Neural cell (in vitro differentiated cells): ENCODE measurements around the gene VWC2.

Source experiments
- EP300 ChIP-seq: fragments of 450-650 bp; conservative IDR thresholded peaks from 2 replicates; pipeline ENCODE4 v1.6.1; 2014; ENCODE audit warnings: antibody characterized with exemption, mild to moderate bottlenecking, moderate library complexity; ENCODE audit not compliant: poor library complexity, severe bottlenecking
- EZH2 ChIP-seq: fragments of 200-600, 300-800 bp; shearing (Covaris generic), sonication (generic); IDR thresholded peaks from 2 replicates; pipeline ENCODE4 v1.6.1; 2014; ENCODE audit warnings: antibody characterized with exemption, low read length, borderline replicate concordance, mild to moderate bottlenecking; ENCODE audit not compliant: insufficient read depth, poor library complexity, severe bottlenecking
- MXI1 ChIP-seq: fragments of 450-650 bp; conservative IDR thresholded peaks from 2 replicates; pipeline ENCODE4 v1.6.1; 2014; ENCODE audit warnings: antibody characterized with exemption, mild to moderate bottlenecking; ENCODE audit not compliant: poor library complexity, severe bottlenecking
- SMC3 ChIP-seq: fragments of 450-650 bp; conservative IDR thresholded peaks from 2 replicates; pipeline ENCODE4 v1.6.1; 2014; ENCODE audit warnings: antibody characterized with exemption, mild to moderate bottlenecking, moderate library complexity; ENCODE audit not compliant: poor library complexity
- TAF1 ChIP-seq: IDR thresholded peaks from 2 replicates; pipeline ENCODE4 v1.6.1; 2012; ENCODE audit warnings: low read depth
- TF ChIP-seq, protein P1 (sequence below): fragments of 450-650 bp; IDR thresholded peaks from 2 replicates; pipeline ENCODE4 v1.5.1; 2014; ENCODE audit warnings: antibody characterized with exemption, mild to moderate bottlenecking, moderate library complexity; ENCODE audit not compliant: poor library complexity, severe bottlenecking
- TF ChIP-seq, protein P2 (sequence below): IDR thresholded peaks from 2 replicates; pipeline ENCODE4 v1.6.1; 2012; ENCODE audit warnings: borderline replicate concordance

DNA sequence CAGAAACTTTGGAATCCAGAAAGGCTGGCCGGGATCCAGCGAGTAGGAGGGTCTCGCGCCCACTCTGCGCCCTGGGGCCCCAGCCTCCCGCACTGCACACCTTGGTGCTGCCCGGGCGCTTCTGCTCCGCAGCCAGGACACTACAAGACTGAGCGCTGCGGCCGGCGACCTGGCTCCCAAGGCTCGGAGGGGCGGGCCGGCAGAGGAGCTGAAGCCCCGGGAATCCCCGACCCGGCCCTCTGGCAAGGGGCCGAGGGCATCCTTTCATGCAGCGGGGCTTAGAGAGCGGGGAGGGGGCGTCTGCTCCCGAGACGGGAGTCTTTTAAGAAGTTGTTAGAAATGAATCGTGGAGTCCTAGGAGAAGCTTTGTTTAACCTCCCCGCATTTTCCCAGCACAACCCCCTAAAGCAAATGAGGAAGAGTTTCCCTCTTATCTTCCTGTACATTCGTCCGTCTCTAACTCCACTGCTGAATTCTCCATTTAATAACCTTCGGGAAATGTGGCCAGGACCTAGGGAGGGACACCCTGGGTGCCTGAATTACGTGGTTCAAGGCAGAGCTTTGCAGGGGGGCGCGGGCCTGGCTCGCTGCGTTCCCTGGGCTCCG is 1.1 kb downstream of the VWC2 start:
- TF ChIP-seq, protein P1, sequence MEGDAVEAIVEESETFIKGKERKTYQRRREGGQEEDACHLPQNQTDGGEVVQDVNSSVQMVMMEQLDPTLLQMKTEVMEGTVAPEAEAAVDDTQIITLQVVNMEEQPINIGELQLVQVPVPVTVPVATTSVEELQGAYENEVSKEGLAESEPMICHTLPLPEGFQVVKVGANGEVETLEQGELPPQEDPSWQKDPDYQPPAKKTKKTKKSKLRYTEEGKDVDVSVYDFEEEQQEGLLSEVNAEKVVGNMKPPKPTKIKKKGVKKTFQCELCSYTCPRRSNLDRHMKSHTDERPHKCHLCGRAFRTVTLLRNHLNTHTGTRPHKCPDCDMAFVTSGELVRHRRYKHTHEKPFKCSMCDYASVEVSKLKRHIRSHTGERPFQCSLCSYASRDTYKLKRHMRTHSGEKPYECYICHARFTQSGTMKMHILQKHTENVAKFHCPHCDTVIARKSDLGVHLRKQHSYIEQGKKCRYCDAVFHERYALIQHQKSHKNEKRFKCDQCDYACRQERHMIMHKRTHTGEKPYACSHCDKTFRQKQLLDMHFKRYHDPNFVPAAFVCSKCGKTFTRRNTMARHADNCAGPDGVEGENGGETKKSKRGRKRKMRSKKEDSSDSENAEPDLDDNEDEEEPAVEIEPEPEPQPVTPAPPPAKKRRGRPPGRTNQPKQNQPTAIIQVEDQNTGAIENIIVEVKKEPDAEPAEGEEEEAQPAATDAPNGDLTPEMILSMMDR: no peak
- TF ChIP-seq, protein P2, sequence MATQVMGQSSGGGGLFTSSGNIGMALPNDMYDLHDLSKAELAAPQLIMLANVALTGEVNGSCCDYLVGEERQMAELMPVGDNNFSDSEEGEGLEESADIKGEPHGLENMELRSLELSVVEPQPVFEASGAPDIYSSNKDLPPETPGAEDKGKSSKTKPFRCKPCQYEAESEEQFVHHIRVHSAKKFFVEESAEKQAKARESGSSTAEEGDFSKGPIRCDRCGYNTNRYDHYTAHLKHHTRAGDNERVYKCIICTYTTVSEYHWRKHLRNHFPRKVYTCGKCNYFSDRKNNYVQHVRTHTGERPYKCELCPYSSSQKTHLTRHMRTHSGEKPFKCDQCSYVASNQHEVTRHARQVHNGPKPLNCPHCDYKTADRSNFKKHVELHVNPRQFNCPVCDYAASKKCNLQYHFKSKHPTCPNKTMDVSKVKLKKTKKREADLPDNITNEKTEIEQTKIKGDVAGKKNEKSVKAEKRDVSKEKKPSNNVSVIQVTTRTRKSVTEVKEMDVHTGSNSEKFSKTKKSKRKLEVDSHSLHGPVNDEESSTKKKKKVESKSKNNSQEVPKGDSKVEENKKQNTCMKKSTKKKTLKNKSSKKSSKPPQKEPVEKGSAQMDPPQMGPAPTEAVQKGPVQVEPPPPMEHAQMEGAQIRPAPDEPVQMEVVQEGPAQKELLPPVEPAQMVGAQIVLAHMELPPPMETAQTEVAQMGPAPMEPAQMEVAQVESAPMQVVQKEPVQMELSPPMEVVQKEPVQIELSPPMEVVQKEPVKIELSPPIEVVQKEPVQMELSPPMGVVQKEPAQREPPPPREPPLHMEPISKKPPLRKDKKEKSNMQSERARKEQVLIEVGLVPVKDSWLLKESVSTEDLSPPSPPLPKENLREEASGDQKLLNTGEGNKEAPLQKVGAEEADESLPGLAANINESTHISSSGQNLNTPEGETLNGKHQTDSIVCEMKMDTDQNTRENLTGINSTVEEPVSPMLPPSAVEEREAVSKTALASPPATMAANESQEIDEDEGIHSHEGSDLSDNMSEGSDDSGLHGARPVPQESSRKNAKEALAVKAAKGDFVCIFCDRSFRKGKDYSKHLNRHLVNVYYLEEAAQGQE: no peak
- no peak for TF ChIP-seq EZH2
- TF ChIP-seq SMC3: no peak
- TF ChIP-seq EP300: no peak
- TF ChIP-seq MXI1: no peak
- TF ChIP-seq TAF1: no peak
